Spleen (tissue), 11 donors: ENCODE measurements around the gene KIAA0586. TPM values are rescaled to one million over a fixed set of nuclear protein-coding genes. Genes with fewer than 3 reads are reported as not detected.
"Not testable (repeated sequence)": the region's sequence is repeated elsewhere in the genome, so short reads cannot be mapped to it uniquely, and the experiment has no call there.

ENCODE experiments used
- DNase-seq: peaks from one replicate; pipeline ENCODE4 v3.0.0-alpha.2; 2020
- H3K27ac ChIP-seq, 8 donors: fragments of 200-600 bp; sonication (generic) in 7 of 8; 1 replicate in 4 of 8; 2 replicates in 4 of 8; pipeline versions ENCODE4 v1.5.0 to v1.8.0; 2016 to 2021; ENCODE audit warnings: inconsistent platforms in 4 of 8, mild to moderate bottlenecking in 4 of 8, moderate library complexity in 1 of 8
- H3K27me3 ChIP-seq, 7 donors: fragments of 200-600 bp; sonication (generic) in 6 of 7; replicated peaks in 1 of 7; 1 replicate in 4 of 7; 2 replicates in 3 of 7; pipeline versions ENCODE4 v1.5.0 to v1.8.0; 2016 to 2021; ENCODE audit warnings: inconsistent platforms in 3 of 7, mild to moderate bottlenecking in 1 of 7
- H3K36me3 ChIP-seq, 6 donors: fragments of 200-600 bp; sonication (generic) in 5 of 6; 1 replicate in 4 of 6; 2 replicates in 2 of 6; pipeline versions ENCODE4 v1.5.0 to v1.8.0; 2016 to 2021; ENCODE audit warnings: inconsistent platforms in 2 of 6
- H3K4me1 ChIP-seq, 6 donors: fragments of 200-600 bp; sonication (generic) in 5 of 6; 1 replicate in 3 of 6; 2 replicates in 3 of 6; pipeline versions ENCODE4 v1.5.0 to v1.8.0; 2016 to 2021; ENCODE audit warnings: inconsistent platforms in 3 of 6
- H3K4me3 ChIP-seq, 8 donors: fragments of 200-600 bp; sonication (generic) in 7 of 8; 1 replicate in 4 of 8; 2 replicates in 4 of 8; pipeline versions ENCODE4 v1.5.0 to v1.8.0; 2016 to 2021; ENCODE audit warnings: inconsistent platforms in 4 of 8, mild to moderate bottlenecking in 4 of 8, moderate library complexity in 2 of 8
- H3K9me3 ChIP-seq, 8 donors: fragments of 200-600 bp; sonication (generic) in 7 of 8; 1 replicate in 4 of 8; 2 replicates in 4 of 8; pipeline versions ENCODE4 v1.5.0 to v1.8.0; 2016 to 2021; ENCODE audit warnings: inconsistent platforms in 4 of 8
- CTCF ChIP-seq, 11 experiments: fragments of 200-600 bp in 7 of 11; fragments of 450-650 bp in 4 of 11; sonication (generic) in 4 of 11; IDR thresholded peaks in 8 of 11; conservative IDR thresholded peaks in 3 of 11; 1 replicate in 7 of 11; 2 replicates in 4 of 11; pipeline versions ENCODE4 v1.4.0 to v1.8.0; 2016 to 2021; ENCODE audit warnings: antibody characterized with exemption in 11 of 11, inconsistent platforms in 4 of 11, mild to moderate bottlenecking in 1 of 11
- POLR2A ChIP-seq, 3 donors: fragments of 450-650 bp; IDR thresholded peaks; one replicate each; pipeline ENCODE4 v1.5.1; 2017; ENCODE audit warnings: antibody characterized with exemption in 3 of 3, mild to moderate bottlenecking in 1 of 3
- POLR2AphosphoS5 ChIP-seq, 3 donors: sonication (generic); formaldehyde crosslinking; IDR thresholded peaks; one replicate each; pipeline ENCODE4 v1.5.1; 2017; ENCODE audit warnings: antibody characterized with exemption in 3 of 3
- WGBS, 5 donors: extraction: QIAGEN DNeasy Blood & Tissue Kit in 3 of 5; methylation state at CpG; one replicate each; pipeline versions ENCODE4 v1.1.5 to v1.1.7; 2013 to 2018; 5-methylcytosine and 5-hydroxymethylcytosine counted together
- intact Hi-C: fragments of 100-400 bp; cut with DNase I; formaldehyde crosslinking; loops from one replicate; pipeline ENCODE4 v1.15.0; 2023; ENCODE audit warnings: low total_unique reads
- polyA plus RNA-seq, 3 donors: library from polyadenylated mRNA; stranded (reverse); fragments of 200-250 nt; gene quantifications; one replicate each; pipeline ENCODE4 v1.2.1, GENCODE V29; 2013
- total RNA-seq, 7 donors: library from RNA; depleted of rRNA in 3 of 7; stranded (reverse); fragments of >200 nt in 3 of 7; fragmentation: NEBNext Ultra II Directional in 4 of 7; extraction: Animal tissue kit (Norgen Biotek cat#: 25700) in 4 of 7; gene quantifications; one replicate each; pipeline versions ENCODE4 v1.1.0 to v1.2.1, GENCODE V29; 2016 to 2021
- donor health status: healthy with polysubstance abuse.
- donor health status: DM: no; HTN: no; CAD: no; lungs with moderate emphysema.
- donor health status: DM: no; HTN: no; CAD: no.
- donor health status: Bipolar disorder and iron deficiency.
- donor health status: healthy.
- donor health status: DM: no; HTN: no; CAD: no.
- donor health status: DM: yes; HTN: yes; CAD: no.

KIAA0586 gene
- total and polyA plus RNA-seq, 10 donors: 4.7 to 27.5 (median 20.1) TPM

DNA sequence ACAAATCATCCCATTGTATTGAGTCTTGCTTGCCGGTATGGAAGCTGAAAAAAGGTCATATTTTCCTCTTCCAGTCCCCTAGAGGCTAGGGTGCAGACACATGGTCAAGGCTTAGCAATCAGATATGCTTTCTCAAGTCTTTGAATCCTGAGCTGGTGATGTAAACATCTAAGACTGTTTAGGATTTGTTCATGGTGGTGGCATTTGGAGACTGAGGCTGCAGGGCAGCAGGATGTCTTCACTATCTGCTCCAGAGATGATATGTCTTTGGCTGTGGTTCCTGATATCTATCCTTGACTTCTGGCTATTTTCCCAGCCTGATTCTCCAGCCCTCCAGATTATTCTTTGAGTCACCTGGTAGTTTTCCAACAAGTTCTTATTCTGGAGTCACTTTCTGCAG is 159.8 kb downstream of the KIAA0586 start:
- no peak for DNase-seq
- H3K4me3 ChIP-seq: no peak overlapping the region
- WGBS, 5 donors: 65 to 85% (median 76%) methylated on average over 1 of the region's 1 CpG

DNA sequence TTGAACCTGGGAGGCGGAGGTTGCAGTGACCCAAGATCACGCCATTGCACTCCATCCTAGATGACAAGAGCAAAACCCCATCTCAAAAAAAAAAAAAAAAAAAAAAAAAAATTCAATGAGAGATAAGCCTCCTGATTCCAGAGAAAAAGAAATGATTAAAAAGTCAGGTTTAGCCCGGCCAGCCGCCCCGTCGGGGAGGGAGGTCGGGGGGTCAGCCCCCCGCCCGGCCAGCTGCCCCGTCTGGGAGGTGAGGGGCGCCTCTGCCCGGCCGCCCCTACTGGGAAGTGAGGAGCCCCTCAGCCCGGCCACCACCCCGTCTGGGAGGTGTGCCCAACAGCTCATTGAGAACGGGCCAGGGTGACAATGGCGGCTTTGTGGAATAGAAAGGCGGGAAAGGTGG is 160.8 kb downstream of the KIAA0586 start:
- intact Hi-C loops, H3K36me3 ChIP-seq, H3K4me3 ChIP-seq, DNase-seq, H3K9me3 ChIP-seq, H3K4me1 ChIP-seq, H3K27ac ChIP-seq, H3K27me3 ChIP-seq: not testable (repeated sequence)
- 92 to 97% (median 95%) methylated on average over 16 to 18 of the region's 18 CpGs for WGBS, 5 donors

More for the DNA sequence above, 159.8 kb downstream of the KIAA0586 start:
- Histone ChIP-seq H3K4me1 (no peaks in the 10 kb centered on the region), H3K27ac (no peak overlapping the region), H3K27me3 (no peaks in the 10 kb centered on the region), H3K36me3 (no peaks in the 10 kb centered on the region), H3K9me3 (peaks cover 0 to 3% (median 0%) of the 10 kb centered on the region in 8 donors)
- intact Hi-C loops: no loop called here
- TF ChIP-seq POLR2A (IDR thresholded peaks at IDR 0.05): no peak
- no peak for TF ChIP-seq CTCF (IDR thresholded peaks at IDR 0.05 in 8 of 11, conservative IDR thresholded peaks at IDR 0.05 in 3 of 11)
- TF ChIP-seq POLR2AphosphoS5 (IDR thresholded peaks at IDR 0.05): no peak

GRCh38 chr14:58593977-58594376 is 166.5 kb downstream of the KIAA0586 start:
- H3K27ac ChIP-seq: no peak overlapping the region
- H3K27me3 ChIP-seq: no peaks in the 10 kb centered on the region
- no peaks in the 10 kb centered on the region for H3K4me1 ChIP-seq
- no peaks in the 10 kb centered on the region for H3K9me3 ChIP-seq
- no peak overlapping the region for H3K4me3 ChIP-seq
- DNase-seq: no peak
- TF ChIP-seq POLR2AphosphoS5 (IDR thresholded peaks at IDR 0.05): no peak
- TF ChIP-seq POLR2A (IDR thresholded peaks at IDR 0.05): no peak
- no peak for TF ChIP-seq CTCF (IDR thresholded peaks at IDR 0.05 in 8 of 11, conservative IDR thresholded peaks at IDR 0.05 in 3 of 11)
- WGBS, 5 donors: 72 to 97% (median 91%) methylated on average over 4 of the region's 4 CpGs
- H3K36me3 ChIP-seq: no peaks in the 10 kb centered on the region
- intact Hi-C loops: no loop called here

DNA sequence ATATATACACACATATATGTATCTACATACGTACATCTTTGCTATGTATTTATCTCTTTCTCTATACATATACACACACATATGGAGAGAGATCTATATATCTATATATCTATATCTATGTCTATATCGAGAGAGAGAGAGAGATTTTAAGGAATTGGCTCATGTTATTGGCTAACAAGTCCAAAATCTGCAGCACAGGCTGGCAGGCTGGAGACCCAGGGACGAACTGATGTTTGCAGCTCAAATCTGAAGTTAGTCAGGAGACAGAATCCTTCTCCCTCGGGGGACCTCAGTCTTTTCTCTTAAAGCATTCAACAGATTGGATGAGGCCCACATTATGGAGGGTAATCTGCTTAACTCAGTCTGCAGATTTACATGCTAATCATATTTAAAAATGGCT is 169.5 kb downstream of the KIAA0586 start:
- H3K4me1 ChIP-seq: no peaks in the 10 kb centered on the region
- intact Hi-C loops: no loop called here
- 86 to 93% (median 89%) methylated on average over 4 of the region's 4 CpGs for WGBS, 5 donors
- DNase-seq: no peak
- H3K9me3 ChIP-seq: no peaks in the 10 kb centered on the region
- no peak for TF ChIP-seq POLR2AphosphoS5 (IDR thresholded peaks at IDR 0.05)
- H3K27me3 ChIP-seq: no peaks in the 10 kb centered on the region
- H3K27ac ChIP-seq: no peak overlapping the region
- no peaks in the 10 kb centered on the region for H3K36me3 ChIP-seq
- no peak overlapping the region for H3K4me3 ChIP-seq

DNA sequence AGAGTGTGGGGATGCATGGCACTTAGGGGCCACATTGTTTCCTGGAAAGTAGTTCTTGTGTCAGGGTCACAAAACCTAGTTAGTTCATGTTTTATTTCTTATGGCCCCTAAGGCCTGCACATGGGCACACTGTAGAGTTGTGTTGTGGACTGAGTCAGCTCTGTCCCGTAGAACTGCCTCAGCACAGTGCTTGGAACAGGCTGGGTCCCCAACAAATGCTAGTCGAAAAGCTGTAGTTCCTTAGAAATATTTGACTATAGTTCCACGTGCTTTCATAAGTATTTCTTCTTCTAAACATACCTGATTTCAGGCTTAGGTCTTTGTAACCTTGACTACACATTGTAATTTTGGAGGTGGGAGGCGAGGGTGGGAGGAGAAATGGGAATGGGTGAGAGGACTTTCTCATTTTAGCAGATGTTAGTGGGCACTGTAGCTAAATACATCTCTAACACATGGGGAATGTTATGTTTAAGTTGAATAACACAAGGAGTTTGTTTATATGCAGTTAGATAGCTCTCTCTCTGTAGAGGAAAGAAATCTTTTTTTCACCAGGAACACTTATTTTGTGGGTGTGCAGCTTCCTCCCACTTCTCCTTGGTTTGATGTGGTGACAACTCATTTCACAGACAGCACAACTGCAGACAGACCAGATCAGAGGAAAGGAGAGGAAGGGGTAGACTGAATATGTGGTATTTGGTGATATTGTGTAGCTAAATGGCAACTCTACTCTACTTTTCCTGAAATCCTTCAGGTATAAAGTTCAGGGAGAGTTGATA is 170.7 kb downstream of the KIAA0586 start:
- intact Hi-C loops: no loop called here
- Histone ChIP-seq H3K9me3 (no peaks in the 10 kb centered on the region), H3K27me3 (no peaks in the 10 kb centered on the region), H3K36me3 (no peaks in the 10 kb centered on the region), H3K4me3 (no peak overlapping the region), H3K4me1 (no peaks in the 10 kb centered on the region), H3K27ac (no peak overlapping the region)
- 65 to 84% (median 75%) methylated on average over 4 of the region's 4 CpGs for WGBS, 5 donors
- no peak for TF ChIP-seq POLR2AphosphoS5 (IDR thresholded peaks at IDR 0.05)
- no peak for TF ChIP-seq CTCF (IDR thresholded peaks at IDR 0.05 in 8 of 11, conservative IDR thresholded peaks at IDR 0.05 in 3 of 11)
- TF ChIP-seq POLR2A (IDR thresholded peaks at IDR 0.05): no peak
- no peak for DNase-seq
